Vagina (tissue), 2 donors: ENCODE measurements around the gene GUCY2F.

Experiments used
- CTCF ChIP-seq, 3 experiments: fragments of 450-650 bp in 2 of 3; fragments of 200-600 bp in 1 of 3; sonication (generic) in 1 of 3; IDR thresholded peaks; one replicate each; pipeline ENCODE4 v1.5.1; 2017 to 2019; ENCODE audit warnings: antibody characterized with exemption in 3 of 3, mild to moderate bottlenecking in 2 of 3, moderate library complexity in 2 of 3
- POLR2AphosphoS5 ChIP-seq, 2 donors: sonication (generic); formaldehyde crosslinking; IDR thresholded peaks; one replicate each; pipeline ENCODE4 v1.9.0; 2017; ENCODE audit warnings: antibody characterized with exemption in 2 of 2, mild to moderate bottlenecking in 2 of 2, low read depth in 1 of 2; ENCODE audit not compliant: insufficient read depth in 1 of 2

- TF ChIP-seq CTCF (IDR thresholded peaks at IDR 0.05) (no peak), POLR2AphosphoS5 (IDR thresholded peaks at IDR 0.05; ENCODE audit: insufficient read depth in 1 of 2, low read depth in 1 of 2) (no peak)
Measured at GRCh38 chrX:109489174-109489573, 7.3 kb upstream of the GUCY2F start.
